Liver (tissue), 9 donors: ENCODE data around the gene FBN1. TPM values are rescaled to one million over a fixed set of nuclear protein-coding genes. Genes with fewer than 3 reads are reported as not detected.

ENCODE experiments used
- DNase-seq: peaks from one replicate; pipeline ENCODE4 v3.0.0-alpha.2; 2017; ENCODE audit warnings: low spot score
- H3K27ac ChIP-seq, 2 donors: one replicate each; pipeline ENCODE4 v1.7.0; 2013; ENCODE audit warnings: inconsistent platforms in 2 of 2, low read length in 2 of 2, control low read depth in 1 of 2, low read depth in 1 of 2, mild to moderate bottlenecking in 1 of 2
- H3K27me3 ChIP-seq, 4 donors: one replicate each; pipeline versions ENCODE4 v1.6.1 to v1.7.0; 2013; ENCODE audit warnings: low read length in 3 of 4, inconsistent platforms in 1 of 4, mild to moderate bottlenecking in 1 of 4, moderate library complexity in 1 of 4; ENCODE audit not compliant: control insufficient read depth in 4 of 4, insufficient read depth in 4 of 4
- H3K36me3 ChIP-seq, 4 donors: one replicate each; pipeline versions ENCODE4 v1.6.1 to v1.7.0; 2013; ENCODE audit warnings: low read length in 3 of 4, mild to moderate bottlenecking in 3 of 4, low read depth in 1 of 4, moderate library complexity in 1 of 4; ENCODE audit not compliant: control insufficient read depth in 4 of 4, insufficient read depth in 3 of 4
- H3K4me1 ChIP-seq, 4 donors: one replicate each; pipeline versions ENCODE4 v1.6.1 to v1.7.0; 2013; ENCODE audit warnings: low read length in 3 of 4, mild to moderate bottlenecking in 3 of 4, moderate library complexity in 1 of 4; ENCODE audit not compliant: control insufficient read depth in 4 of 4, insufficient read depth in 4 of 4
- H3K4me3 ChIP-seq, 3 donors: one replicate each; pipeline versions ENCODE4 v1.6.1 to v1.7.0; 2013; ENCODE audit warnings: low read length in 3 of 3, control low read depth in 1 of 3, low read depth in 1 of 3, mild to moderate bottlenecking in 1 of 3
- H3K9ac ChIP-seq, 2 donors: one replicate each; pipeline ENCODE4 v1.7.0; 2013; ENCODE audit warnings: low read length in 2 of 2, mild to moderate bottlenecking in 2 of 2, moderate library complexity in 2 of 2, control low read depth in 1 of 2, low read depth in 1 of 2
- H3K9me3 ChIP-seq, 4 donors: one replicate each; pipeline versions ENCODE4 v1.6.1 to v1.7.0; 2013; ENCODE audit warnings: low read length in 3 of 4; ENCODE audit not compliant: control insufficient read depth in 4 of 4
- EGR1 ChIP-seq, 2 donors: IDR thresholded peaks; 2 replicates each; pipeline ENCODE4 v1.6.1; 2016 to 2018; ENCODE audit warnings: antibody characterized with exemption in 2 of 2, low read depth in 2 of 2
- FOXA1 ChIP-seq: IDR thresholded peaks from 2 replicates; pipeline ENCODE4 v1.6.1; 2016; ENCODE audit warnings: antibody characterized with exemption
- FOXA2 ChIP-seq: IDR thresholded peaks from 2 replicates; pipeline ENCODE4 v1.6.1; 2016; ENCODE audit warnings: antibody characterized with exemption
- GABPA ChIP-seq, 2 donors: IDR thresholded peaks in 1 of 2; conservative IDR thresholded peaks in 1 of 2; 2 replicates each; pipeline ENCODE4 v1.6.1; 2016; ENCODE audit warnings: antibody characterized with exemption in 2 of 2, mild to moderate bottlenecking in 1 of 2, moderate library complexity in 1 of 2
- HNF4G ChIP-seq: IDR thresholded peaks from 2 replicates; pipeline ENCODE4 v1.6.1; 2016; ENCODE audit warnings: antibody characterized with exemption
- JUND ChIP-seq, 2 donors: IDR thresholded peaks; 2 replicates each; pipeline ENCODE4 v1.6.1; 2016; ENCODE audit warnings: antibody characterized with exemption in 2 of 2
- NR2F2 ChIP-seq: IDR thresholded peaks from 2 replicates; pipeline ENCODE4 v1.6.1; 2016; ENCODE audit warnings: antibody characterized with exemption
- RAD21 ChIP-seq, 2 donors: IDR thresholded peaks; 2 replicates each; pipeline ENCODE4 v1.6.1; 2016; ENCODE audit warnings: antibody characterized with exemption in 2 of 2, mild to moderate bottlenecking in 2 of 2
- RXRA ChIP-seq, 2 donors: IDR thresholded peaks; 2 replicates each; pipeline ENCODE4 v1.6.1; 2017 to 2018; ENCODE audit warnings: antibody characterized with exemption in 2 of 2, mild to moderate bottlenecking in 1 of 2
- SP1 ChIP-seq: IDR thresholded peaks from 2 replicates; pipeline ENCODE4 v1.6.1; 2018; ENCODE audit warnings: antibody characterized with exemption, mild to moderate bottlenecking
- TAF1 ChIP-seq: conservative IDR thresholded peaks from 2 replicates; pipeline ENCODE4 v1.6.1; 2016; ENCODE audit warnings: antibody characterized with exemption, mild to moderate bottlenecking
- YY1 ChIP-seq: IDR thresholded peaks from 2 replicates; pipeline ENCODE4 v1.6.1; 2016; ENCODE audit warnings: antibody characterized with exemption, mild to moderate bottlenecking
- WGBS: extraction: QIAGEN DNeasy Blood & Tissue Kit; methylation state at CpG from one replicate; pipeline ENCODE4 v1.1.7; 2013; 5-methylcytosine and 5-hydroxymethylcytosine counted together
- polyA plus RNA-seq, 2 donors: library from polyadenylated mRNA; stranded (reverse) in 1 of 2; unstranded in 1 of 2; fragments of 200-250 nt in 1 of 2; fragments of >200 nt in 1 of 2; fragmentation: Nextera tagmentation in 1 of 2; extraction: Ambion mirVana in 1 of 2; gene quantifications; one replicate each; pipeline versions ENCODE4 v1.2.1 to v1.2.3, GENCODE V29; 2013 to 2015
- total RNA-seq, 2 donors: library from RNA; depleted of rRNA; stranded (reverse); fragments of >200 nt; gene quantifications; one replicate each; pipeline ENCODE4 v1.2.3, GENCODE V29; 2014
- TF ChIP-seq, protein P1 (sequence below): IDR thresholded peaks from 2 replicates; pipeline ENCODE4 v1.6.1; 2016; ENCODE audit warnings: antibody characterized with exemption
- TF ChIP-seq, protein P2 (sequence below): fragments of 150-350 bp; IDR thresholded peaks from 2 replicates; pipeline ENCODE4 v1.5.1; 2017; ENCODE audit warnings: improper control_type of control experiment, low read depth, low read length; ENCODE audit not compliant: missing input control
- TF ChIP-seq, protein P3 (sequence below): IDR thresholded peaks from 2 replicates; pipeline ENCODE4 v1.6.1; 2016; ENCODE audit warnings: antibody characterized with exemption
- TF ChIP-seq, protein P4 (sequence below): IDR thresholded peaks from 2 replicates; pipeline ENCODE4 v1.6.1; 2016; ENCODE audit warnings: antibody characterized with exemption, mild to moderate bottlenecking
- TF ChIP-seq, protein P5 (sequence below): IDR thresholded peaks from 2 replicates; pipeline ENCODE4 v1.6.1; 2016; ENCODE audit warnings: antibody characterized with exemption
- donor health status: healthy.
- donor health status: healthy.
- donor health status: healthy.
- donor health status: healthy.
- donor health status: healthy.

The FBN1 gene
- total and polyA plus RNA-seq, 4 donors: 1.3 to 20.1 (median 12.4) TPM

DNA sequence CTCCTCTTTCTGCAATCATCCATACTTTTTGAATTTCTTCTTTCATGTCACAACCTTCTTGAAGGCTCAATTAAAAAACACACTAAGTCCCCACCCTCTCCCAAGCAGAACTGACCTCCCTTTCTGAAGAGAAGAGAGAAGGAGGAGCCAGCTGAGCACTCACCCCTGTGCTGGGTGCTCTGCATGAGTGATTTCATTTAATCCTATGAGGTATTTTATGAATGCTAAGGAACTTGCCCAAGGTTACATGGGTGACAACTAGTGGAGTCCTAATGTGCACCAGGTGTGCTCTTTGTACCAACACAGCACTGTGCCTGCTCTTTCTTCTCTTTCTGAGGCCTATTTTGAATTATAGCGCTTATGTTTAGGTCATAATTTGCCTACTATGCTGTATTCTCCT is 178.7 kb downstream of the FBN1 start:
- Histone ChIP-seq H3K4me1 (no peaks in the 10 kb centered on the region), H3K4me3 (no peak overlapping the region), H3K9me3 (no peaks in the 10 kb centered on the region), H3K36me3 (peaks cover 0 to 2% (median 0%) of the 10 kb centered on the region in 4 donors), H3K27me3 (no peaks in the 10 kb centered on the region), H3K9ac (no peak overlapping the region), H3K27ac (no peak overlapping the region)
- WGBS: 100% methylated on average over 1 of the region's 1 CpG
- no peak for DNase-seq
- TF ChIP-seq YY1 (no peak), SP1 (no peak), TAF1 (no peak)
- TF ChIP-seq, protein P1, sequence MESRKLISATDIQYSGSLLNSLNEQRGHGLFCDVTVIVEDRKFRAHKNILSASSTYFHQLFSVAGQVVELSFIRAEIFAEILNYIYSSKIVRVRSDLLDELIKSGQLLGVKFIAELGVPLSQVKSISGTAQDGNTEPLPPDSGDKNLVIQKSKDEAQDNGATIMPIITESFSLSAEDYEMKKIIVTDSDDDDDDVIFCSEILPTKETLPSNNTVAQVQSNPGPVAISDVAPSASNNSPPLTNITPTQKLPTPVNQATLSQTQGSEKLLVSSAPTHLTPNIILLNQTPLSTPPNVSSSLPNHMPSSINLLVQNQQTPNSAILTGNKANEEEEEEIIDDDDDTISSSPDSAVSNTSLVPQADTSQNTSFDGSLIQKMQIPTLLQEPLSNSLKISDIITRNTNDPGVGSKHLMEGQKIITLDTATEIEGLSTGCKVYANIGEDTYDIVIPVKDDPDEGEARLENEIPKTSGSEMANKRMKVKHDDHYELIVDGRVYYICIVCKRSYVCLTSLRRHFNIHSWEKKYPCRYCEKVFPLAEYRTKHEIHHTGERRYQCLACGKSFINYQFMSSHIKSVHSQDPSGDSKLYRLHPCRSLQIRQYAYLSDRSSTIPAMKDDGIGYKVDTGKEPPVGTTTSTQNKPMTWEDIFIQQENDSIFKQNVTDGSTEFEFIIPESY: no peak

DNA sequence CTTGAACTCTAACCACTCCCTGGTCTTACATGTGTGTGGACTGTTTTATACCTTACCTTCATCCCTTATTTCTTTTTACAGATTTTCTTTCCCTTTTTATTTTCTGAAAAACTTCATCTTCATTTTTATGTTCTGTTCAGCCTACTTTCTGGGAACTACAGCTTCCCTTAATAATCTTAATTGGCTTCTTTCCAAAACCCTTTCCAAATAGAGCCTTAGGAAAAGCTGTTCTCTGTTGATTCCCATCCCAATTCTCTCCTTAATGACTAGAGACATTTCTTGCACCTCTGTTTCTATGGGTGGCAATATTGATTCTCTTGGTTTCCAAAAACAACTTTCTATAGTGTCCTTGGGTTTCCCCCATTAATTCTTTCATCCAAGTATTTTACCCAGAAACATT is 179.4 kb downstream of the FBN1 start:
- Histone ChIP-seq H3K4me1 (no peaks in the 10 kb centered on the region), H3K9me3 (no peaks in the 10 kb centered on the region), H3K9ac (no peak overlapping the region), H3K4me3 (no peak overlapping the region), H3K27me3 (no peaks in the 10 kb centered on the region), H3K36me3 (peaks cover 0 to 2% (median 0%) of the 10 kb centered on the region in 4 donors), H3K27ac (no peak overlapping the region)
- TF ChIP-seq, protein P2, sequence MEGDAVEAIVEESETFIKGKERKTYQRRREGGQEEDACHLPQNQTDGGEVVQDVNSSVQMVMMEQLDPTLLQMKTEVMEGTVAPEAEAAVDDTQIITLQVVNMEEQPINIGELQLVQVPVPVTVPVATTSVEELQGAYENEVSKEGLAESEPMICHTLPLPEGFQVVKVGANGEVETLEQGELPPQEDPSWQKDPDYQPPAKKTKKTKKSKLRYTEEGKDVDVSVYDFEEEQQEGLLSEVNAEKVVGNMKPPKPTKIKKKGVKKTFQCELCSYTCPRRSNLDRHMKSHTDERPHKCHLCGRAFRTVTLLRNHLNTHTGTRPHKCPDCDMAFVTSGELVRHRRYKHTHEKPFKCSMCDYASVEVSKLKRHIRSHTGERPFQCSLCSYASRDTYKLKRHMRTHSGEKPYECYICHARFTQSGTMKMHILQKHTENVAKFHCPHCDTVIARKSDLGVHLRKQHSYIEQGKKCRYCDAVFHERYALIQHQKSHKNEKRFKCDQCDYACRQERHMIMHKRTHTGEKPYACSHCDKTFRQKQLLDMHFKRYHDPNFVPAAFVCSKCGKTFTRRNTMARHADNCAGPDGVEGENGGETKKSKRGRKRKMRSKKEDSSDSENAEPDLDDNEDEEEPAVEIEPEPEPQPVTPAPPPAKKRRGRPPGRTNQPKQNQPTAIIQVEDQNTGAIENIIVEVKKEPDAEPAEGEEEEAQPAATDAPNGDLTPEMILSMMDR: no peak
- TF ChIP-seq EGR1 (IDR thresholded peaks at IDR 0.05; ENCODE audit: low read depth in 2 of 2): no peak
- no peak for TF ChIP-seq TAF1
- TF ChIP-seq, protein P1: no peak
- TF ChIP-seq NR2F2: no peak
- TF ChIP-seq FOXA2: no peak
- TF ChIP-seq, protein P3, sequence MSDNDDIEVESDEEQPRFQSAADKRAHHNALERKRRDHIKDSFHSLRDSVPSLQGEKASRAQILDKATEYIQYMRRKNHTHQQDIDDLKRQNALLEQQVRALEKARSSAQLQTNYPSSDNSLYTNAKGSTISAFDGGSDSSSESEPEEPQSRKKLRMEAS: no peak
- TF ChIP-seq GABPA (IDR thresholded peaks at IDR 0.05 in 1 of 2, conservative IDR thresholded peaks at IDR 0.05 in 1 of 2): no peak
- TF ChIP-seq, protein P4, sequence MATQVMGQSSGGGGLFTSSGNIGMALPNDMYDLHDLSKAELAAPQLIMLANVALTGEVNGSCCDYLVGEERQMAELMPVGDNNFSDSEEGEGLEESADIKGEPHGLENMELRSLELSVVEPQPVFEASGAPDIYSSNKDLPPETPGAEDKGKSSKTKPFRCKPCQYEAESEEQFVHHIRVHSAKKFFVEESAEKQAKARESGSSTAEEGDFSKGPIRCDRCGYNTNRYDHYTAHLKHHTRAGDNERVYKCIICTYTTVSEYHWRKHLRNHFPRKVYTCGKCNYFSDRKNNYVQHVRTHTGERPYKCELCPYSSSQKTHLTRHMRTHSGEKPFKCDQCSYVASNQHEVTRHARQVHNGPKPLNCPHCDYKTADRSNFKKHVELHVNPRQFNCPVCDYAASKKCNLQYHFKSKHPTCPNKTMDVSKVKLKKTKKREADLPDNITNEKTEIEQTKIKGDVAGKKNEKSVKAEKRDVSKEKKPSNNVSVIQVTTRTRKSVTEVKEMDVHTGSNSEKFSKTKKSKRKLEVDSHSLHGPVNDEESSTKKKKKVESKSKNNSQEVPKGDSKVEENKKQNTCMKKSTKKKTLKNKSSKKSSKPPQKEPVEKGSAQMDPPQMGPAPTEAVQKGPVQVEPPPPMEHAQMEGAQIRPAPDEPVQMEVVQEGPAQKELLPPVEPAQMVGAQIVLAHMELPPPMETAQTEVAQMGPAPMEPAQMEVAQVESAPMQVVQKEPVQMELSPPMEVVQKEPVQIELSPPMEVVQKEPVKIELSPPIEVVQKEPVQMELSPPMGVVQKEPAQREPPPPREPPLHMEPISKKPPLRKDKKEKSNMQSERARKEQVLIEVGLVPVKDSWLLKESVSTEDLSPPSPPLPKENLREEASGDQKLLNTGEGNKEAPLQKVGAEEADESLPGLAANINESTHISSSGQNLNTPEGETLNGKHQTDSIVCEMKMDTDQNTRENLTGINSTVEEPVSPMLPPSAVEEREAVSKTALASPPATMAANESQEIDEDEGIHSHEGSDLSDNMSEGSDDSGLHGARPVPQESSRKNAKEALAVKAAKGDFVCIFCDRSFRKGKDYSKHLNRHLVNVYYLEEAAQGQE: no peak
- TF ChIP-seq YY1: no peak
- TF ChIP-seq, protein P5, sequence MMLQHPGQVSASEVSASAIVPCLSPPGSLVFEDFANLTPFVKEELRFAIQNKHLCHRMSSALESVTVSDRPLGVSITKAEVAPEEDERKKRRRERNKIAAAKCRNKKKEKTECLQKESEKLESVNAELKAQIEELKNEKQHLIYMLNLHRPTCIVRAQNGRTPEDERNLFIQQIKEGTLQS: no peak
- TF ChIP-seq RXRA (IDR thresholded peaks at IDR 0.05): no peak
- no peak for TF ChIP-seq FOXA1
- TF ChIP-seq HNF4G: no peak
- TF ChIP-seq RAD21 (IDR thresholded peaks at IDR 0.05): no peak
- no peak for TF ChIP-seq SP1
- TF ChIP-seq JUND (IDR thresholded peaks at IDR 0.05): no peak
- DNase-seq: no peak
